GM19025 (cell line): ENCODE data around the gene DDX55.

Experiments used
- ATAC-seq: cut with Tn5 transposase; IDR thresholded peaks from one replicate; pipeline ENCODE4 v1.9.1; 2021; ENCODE audit warnings: mild to moderate bottlenecking, low read depth, moderate library complexity; ENCODE audit not compliant: unreplicated experiment

Gene DDX55

DNA sequence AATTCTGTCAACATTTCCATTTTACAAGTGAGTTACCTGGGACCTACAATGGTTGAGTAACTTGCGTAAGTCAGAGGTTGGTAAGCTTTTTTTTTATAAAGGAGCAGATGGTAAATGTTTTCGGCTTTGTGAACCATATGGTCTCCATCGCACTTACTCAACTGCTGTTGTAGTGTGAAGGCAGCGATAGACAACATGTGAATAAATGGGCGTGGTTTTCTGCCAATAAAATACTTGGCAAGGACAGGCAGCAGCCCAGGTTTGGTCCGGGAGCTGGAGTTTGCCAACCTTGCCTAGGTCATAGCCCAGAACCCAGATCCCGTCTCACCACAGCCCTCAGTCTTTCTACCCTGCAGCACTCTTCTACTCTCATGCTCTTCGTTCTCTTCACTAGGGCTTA is 6.3 kb downstream of the DDX55 start:
- no peak for ATAC-seq

- ATAC-seq: no peak
Observed at GRCh38 chr12:123614110-123614509, 12.2 kb downstream of the DDX55 start.

DNA sequence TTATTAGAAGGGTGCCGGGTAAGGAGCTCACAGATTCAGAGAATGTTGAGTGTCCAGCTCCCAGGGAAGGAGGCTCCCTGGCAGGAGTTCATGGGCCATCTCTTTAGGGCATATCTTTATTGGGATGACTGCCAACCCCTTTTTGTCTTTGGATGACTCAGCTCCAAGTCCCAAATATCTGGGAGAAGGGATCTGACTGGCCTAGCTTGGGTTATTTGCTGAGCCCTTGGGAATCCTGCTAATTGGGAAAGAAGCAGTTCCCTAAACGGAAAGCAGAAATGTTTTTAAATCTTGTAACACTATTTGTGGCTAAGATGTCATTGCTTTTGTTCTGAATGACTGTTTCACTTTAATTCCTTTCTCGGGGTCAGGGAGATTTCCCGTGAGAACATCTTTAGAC is 12.6 kb downstream of the DDX55 start:
- ATAC-seq: no peak

DNA sequence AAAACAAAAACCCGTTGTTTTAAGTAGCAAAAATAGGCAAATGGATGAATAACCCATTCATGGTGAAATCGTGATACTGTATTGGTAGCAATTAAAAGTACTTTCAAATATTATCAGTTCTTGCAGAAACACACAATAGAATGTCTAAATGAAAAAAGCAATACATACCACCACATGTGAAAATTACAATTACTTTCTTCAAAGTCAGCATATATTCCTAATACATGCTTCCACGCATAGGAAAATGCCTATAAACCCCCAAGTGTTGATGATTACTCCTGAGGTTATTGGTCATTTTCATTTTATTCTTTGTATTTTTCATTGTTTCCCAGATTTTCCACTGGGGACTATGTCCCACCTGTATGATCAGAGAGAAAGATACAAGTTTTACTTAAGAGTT is 15.2 kb downstream of the DDX55 start:
- no peak for ATAC-seq

DNA sequence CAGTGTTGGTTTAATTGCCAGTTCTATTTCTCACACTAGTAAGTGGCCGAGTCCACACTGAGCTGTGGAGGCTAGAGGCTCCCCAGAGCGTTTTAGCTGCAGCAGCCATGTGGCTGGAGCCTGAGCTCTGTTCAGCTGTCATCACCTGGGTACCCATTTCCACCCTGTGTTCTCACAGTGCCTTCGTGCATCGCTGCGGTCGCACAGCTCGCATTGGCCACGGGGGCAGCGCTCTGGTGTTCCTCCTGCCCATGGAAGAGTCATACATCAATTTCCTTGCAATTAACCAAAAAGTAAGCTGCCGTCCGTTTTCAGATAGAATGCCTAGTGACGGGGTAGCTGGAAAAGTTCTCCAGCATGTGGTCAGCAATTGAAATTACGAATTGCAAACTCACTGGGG is 15.7 kb downstream of the DDX55 start:
- no peak for ATAC-seq

DNA sequence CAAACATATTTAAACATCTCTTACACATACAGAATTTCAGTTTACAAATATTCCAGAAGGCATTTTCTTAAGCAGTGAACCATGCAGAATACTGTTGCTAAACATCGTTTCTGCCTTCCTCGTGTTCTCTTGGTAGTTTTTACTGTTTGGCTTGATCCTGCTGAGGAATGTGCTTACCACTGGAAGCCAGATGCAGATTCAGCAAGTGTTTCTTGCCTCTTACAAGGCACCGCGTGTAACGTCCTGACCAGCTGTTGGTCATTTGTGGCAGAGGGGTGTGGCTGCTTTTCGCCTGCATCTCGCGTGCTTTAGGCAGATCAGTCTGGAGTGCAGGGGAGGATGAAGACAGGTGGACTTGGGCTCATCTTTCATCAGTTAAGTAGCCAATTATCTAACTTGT is 19.2 kb downstream of the DDX55 start:
- no peak for ATAC-seq

- ATAC-seq: no peak
Observed at GRCh38 chr12:123621619-123622530, 20.0 kb downstream of the DDX55 start.

- ATAC-seq: peak; percentile 97
Observed at GRCh38 chr12:123633379-123634141, 31.7 kb downstream of the DDX55 start, which contains the start of the genes EIF2B1 and GTF2H3. EIF2B1 (minus strand) TSS chr12:123633686; CDS start chr12:123633557, 129 bp downstream. GTF2H3 (plus strand) TSS chr12:123633829; CDS start chr12:123633860, 31 bp downstream.

- ATAC-seq: no peak
Observed at GRCh38 chr12:123634142-123634561, 32.3 kb downstream of the DDX55 start.

GRCh38 chr12:123643911-123644310 is 42.0 kb downstream of the DDX55 start:
- ATAC-seq: no peak

DNA sequence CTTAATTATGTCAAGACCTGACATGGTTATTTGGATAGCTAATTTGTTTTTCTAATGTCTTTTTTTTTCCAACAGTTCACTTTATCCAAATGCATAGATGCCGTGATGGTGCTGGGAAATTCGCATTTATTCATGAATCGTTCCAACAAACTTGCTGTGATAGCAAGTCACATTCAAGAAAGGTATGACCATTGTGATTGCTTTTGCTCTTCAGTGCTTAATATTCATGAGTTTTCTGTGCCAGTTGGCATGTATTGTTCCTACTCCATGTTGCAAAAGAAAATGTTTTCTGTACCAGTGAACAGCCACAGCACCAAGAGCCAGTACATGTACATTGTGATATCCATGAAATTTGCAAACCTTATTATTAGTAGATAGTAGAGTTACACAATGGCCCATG is 43.5 kb downstream of the DDX55 start:
- no peak for ATAC-seq

DNA sequence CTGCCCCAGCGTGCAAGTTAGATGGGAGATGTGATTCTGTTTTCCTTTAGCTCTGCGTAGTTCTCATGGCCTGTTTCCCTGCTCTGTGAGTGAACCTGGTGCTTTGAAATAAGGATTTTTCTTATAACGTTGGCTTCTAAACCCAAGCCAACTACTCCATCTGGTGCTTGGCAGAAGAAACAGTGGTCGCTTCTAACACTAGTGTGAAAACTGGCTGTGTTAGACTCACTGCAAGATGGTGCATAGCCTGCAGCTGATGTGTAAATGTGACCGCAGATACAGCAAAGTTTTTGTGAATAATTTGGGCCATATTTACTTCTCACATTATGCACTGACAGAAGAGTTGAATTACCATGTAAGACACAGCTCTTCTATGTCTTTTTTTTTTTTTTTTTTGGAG is 44.0 kb downstream of the DDX55 start:
- ATAC-seq: no peak

DNA sequence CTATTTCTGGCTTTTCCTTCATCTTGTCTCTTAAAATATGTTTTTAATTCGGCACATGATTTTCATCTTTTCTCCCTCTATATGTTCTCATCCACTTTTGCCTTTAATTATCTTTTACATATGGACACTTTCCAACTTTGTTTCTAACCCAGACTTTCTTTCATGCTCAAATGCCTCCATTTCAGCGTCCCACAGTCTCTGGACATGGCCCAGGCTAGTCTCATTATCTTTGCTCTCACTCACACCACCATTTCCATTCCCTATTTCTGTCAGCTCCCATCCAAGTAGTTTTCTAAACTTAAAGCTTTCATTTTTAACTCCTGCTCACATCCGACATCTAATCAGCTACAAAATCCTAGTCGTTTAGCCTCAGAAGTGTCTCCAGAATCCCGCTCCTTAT is 46.5 kb downstream of the DDX55 start:
- ATAC-seq: no peak

GRCh38 chr12:123654129-123654701 is 52.3 kb downstream of the DDX55 start:
- no peak for ATAC-seq

DNA sequence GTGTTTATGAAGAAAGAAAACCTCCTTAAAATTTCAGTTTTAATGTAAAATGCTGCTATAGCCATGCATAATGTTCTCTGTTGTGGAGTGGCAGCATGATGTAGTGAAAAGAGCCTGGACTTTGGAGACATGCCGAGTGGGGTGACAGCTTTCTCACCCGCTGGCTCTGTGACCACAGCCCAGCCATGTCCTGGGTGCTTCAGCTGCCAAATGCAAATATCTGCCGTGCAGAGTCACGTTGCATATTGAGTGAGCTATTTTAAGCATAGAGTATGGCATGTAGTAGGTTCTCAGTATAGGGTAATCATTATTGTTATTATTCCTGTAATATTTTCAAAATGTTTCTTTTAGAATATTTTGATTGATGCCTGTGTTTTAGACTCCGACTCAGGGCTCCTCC is 53.5 kb downstream of the DDX55 start:
- ATAC-seq: peak; percentile 88

DNA sequence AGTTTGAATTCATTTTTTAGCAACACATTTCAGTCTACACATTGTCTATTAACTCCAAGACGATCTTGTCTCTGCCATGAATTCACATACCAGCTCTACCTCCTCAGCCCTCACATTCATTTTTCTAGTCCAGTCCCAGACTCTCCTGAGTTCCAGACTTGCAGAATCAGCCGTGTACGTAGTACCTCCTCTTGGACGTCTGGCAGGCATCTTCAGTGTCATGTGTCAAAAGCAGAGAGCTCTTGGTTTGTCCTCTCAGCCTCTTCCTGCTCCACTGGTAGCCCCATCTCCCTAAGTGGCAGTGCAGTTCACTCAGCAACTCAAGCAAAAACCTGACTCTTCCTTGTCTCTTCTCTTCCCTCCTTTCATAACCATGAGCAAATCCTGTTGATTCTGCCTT is 54.5 kb downstream of the DDX55 start:
- ATAC-seq: no peak

- ATAC-seq: no peak
Observed at GRCh38 chr12:123657211-123657610, 55.3 kb downstream of the DDX55 start.

GRCh38 chr12:123659996-123660727 is 58.3 kb downstream of the DDX55 start:
- ATAC-seq: no peak

- ATAC-seq: no peak
Observed at GRCh38 chr12:123667771-123668170, 65.9 kb downstream of the DDX55 start.
